GM18498 (cell line): ENCODE measurements around the gene GM2A.
"Not testable (repeated sequence)": the region's sequence is repeated elsewhere in the genome, so short reads cannot be mapped to it uniquely, and the experiment has no call there.

ENCODE experiments used
- ATAC-seq: cut with Tn5 transposase; IDR thresholded peaks from one replicate; pipeline ENCODE4 v1.9.1; 2021; ENCODE audit warnings: mild to moderate bottlenecking, moderate library complexity; ENCODE audit not compliant: unreplicated experiment

The GM2A gene

GRCh38 chr5:151227918-151228447 lies 25.0 kb upstream of the GM2A start:
- no peak for ATAC-seq

GRCh38 chr5:151228986-151229385 lies 24.0 kb upstream of the GM2A start:
- ATAC-seq = no peak

GRCh38 chr5:151230048-151230680 lies 22.8 kb upstream of the GM2A start:
- no peak for ATAC-seq

- ATAC-seq = no peak
These were observed 21.6 kb upstream of the GM2A start for GRCh38 chr5:151231359-151231758.

GRCh38 chr5:151233616-151234085 lies 19.3 kb upstream of the GM2A start:
- peak; percentile 73 for ATAC-seq

GRCh38 chr5:151234476-151235238 lies 18.3 kb upstream of the GM2A start:
- ATAC-seq = peak; percentile 76

GRCh38 chr5:151235239-151235571 lies 17.8 kb upstream of the GM2A start:
- ATAC-seq = not testable (repeated sequence)

- no peak for ATAC-seq
These were observed 16.1 kb upstream of the GM2A start for GRCh38 chr5:151236888-151237287.

GRCh38 chr5:151237685-151238084 lies 15.3 kb upstream of the GM2A start:
- no peak for ATAC-seq

- peak; percentile 27 for ATAC-seq
These were observed 14.7 kb upstream of the GM2A start for GRCh38 chr5:151238303-151238741.

- peak; percentile 33 for ATAC-seq
These were observed 13.6 kb upstream of the GM2A start for GRCh38 chr5:151239237-151239861.

GRCh38 chr5:151240268-151240835 lies 12.6 kb upstream of the GM2A start:
- ATAC-seq = not testable (repeated sequence)

- ATAC-seq = no peak
These were observed 11.9 kb upstream of the GM2A start for GRCh38 chr5:151240924-151241635.

- ATAC-seq = no peak
These were observed 9.9 kb upstream of the GM2A start for GRCh38 chr5:151243127-151243526.

GRCh38 chr5:151243564-151243963 lies 9.4 kb upstream of the GM2A start:
- no peak for ATAC-seq

GRCh38 chr5:151244206-151244605 lies 8.8 kb upstream of the GM2A start:
- ATAC-seq = no peak

GRCh38 chr5:151245680-151246219 lies 7.2 kb upstream of the GM2A start:
- no peak for ATAC-seq

- no peak for ATAC-seq
These were observed 4.3 kb upstream of the GM2A start for GRCh38 chr5:151248651-151249050.

GRCh38 chr5:151249281-151249680 lies 3.7 kb upstream of the GM2A start:
- ATAC-seq = no peak

- no peak for ATAC-seq
These were observed 2.5 kb upstream of the GM2A start for GRCh38 chr5:151250346-151251000.
